Nephron progenitor cell (in vitro differentiated cells): Measurements from ENCODE around the gene PDE4B.
"Not testable (repeated sequence)": the region's sequence is repeated elsewhere in the genome, so short reads cannot be mapped to it uniquely, and the experiment has no call there.

Source experiments
- DNase-seq: peaks from one replicate; pipeline ENCODE4 v3.0.0; 2021
- H3K27ac Mint-ChIP-seq: 2 replicates; pipeline ENCODE4 v1.8.0; 2021; ENCODE audit warnings: mild to moderate bottlenecking, moderate library complexity, mixed read lengths
- H3K27me3 Mint-ChIP-seq: 2 replicates; pipeline ENCODE4 v1.8.0; 2021; ENCODE audit warnings: mild to moderate bottlenecking, low read depth, mixed read lengths; ENCODE audit not compliant: poor library complexity
- H3K36me3 Mint-ChIP-seq: 2 replicates; pipeline ENCODE4 v1.8.0; 2021; ENCODE audit warnings: low read depth, mixed read lengths
- H3K4me1 Mint-ChIP-seq: 2 replicates; pipeline ENCODE4 v1.8.0; 2021; ENCODE audit warnings: mixed read lengths
- H3K4me3 Mint-ChIP-seq: 2 replicates; pipeline ENCODE4 v1.8.0; 2021; ENCODE audit warnings: mild to moderate bottlenecking, moderate library complexity, mixed read lengths
- H3K9me3 Mint-ChIP-seq: 2 replicates; pipeline ENCODE4 v1.8.0; 2021; ENCODE audit warnings: mild to moderate bottlenecking, moderate library complexity, mixed read lengths
- CTCF ChIP-seq: fragments of 200-600 bp; sonication (generic); IDR thresholded peaks from 2 replicates; pipeline ENCODE4 v1.5.0; 2021; ENCODE audit warnings: antibody characterized with exemption

The PDE4B gene

GRCh38 chr1:66055092-66055491 is 262.4 kb downstream of the PDE4B start:
- TF ChIP-seq CTCF = no peak
- H3K36me3 Mint-ChIP-seq = no peaks in the 10 kb centered on the region
- DNase-seq = no peak
- H3K27ac Mint-ChIP-seq = no peak overlapping the region
- H3K4me3 Mint-ChIP-seq = no peak overlapping the region
- H3K4me1 Mint-ChIP-seq = no peaks in the 10 kb centered on the region
- H3K27me3 Mint-ChIP-seq = peaks cover 7% of the 10 kb centered on the region
- H3K9me3 Mint-ChIP-seq = peaks cover 27% of the 10 kb centered on the region

GRCh38 chr1:66057448-66057847 is 264.8 kb downstream of the PDE4B start:
- not testable (repeated sequence) for H3K36me3 Mint-ChIP-seq, DNase-seq, H3K27ac Mint-ChIP-seq, H3K27me3 Mint-ChIP-seq, H3K4me3 Mint-ChIP-seq, H3K4me1 Mint-ChIP-seq
- peaks cover 27% of the 10 kb centered on the region for H3K9me3 Mint-ChIP-seq

- no peak for TF ChIP-seq CTCF
- no peaks in the 10 kb centered on the region for H3K36me3 Mint-ChIP-seq
- H3K4me3 Mint-ChIP-seq = no peak overlapping the region
- no peaks in the 10 kb centered on the region for H3K4me1 Mint-ChIP-seq
- no peak overlapping the region for H3K27ac Mint-ChIP-seq
- DNase-seq = no peak
- H3K27me3 Mint-ChIP-seq = peaks cover 6% of the 10 kb centered on the region
- peaks cover 27% of the 10 kb centered on the region for H3K9me3 Mint-ChIP-seq
These were observed 265.9 kb downstream of the PDE4B start for GRCh38 chr1:66058558-66058957.

GRCh38 chr1:66067219-66067618 is 274.5 kb downstream of the PDE4B start:
- H3K27me3 Mint-ChIP-seq, DNase-seq, H3K4me1 Mint-ChIP-seq, H3K4me3 Mint-ChIP-seq, H3K9me3 Mint-ChIP-seq, H3K36me3 Mint-ChIP-seq: not testable (repeated sequence)
- H3K27ac Mint-ChIP-seq = peak overlapping the region; percentile 63

DNA sequence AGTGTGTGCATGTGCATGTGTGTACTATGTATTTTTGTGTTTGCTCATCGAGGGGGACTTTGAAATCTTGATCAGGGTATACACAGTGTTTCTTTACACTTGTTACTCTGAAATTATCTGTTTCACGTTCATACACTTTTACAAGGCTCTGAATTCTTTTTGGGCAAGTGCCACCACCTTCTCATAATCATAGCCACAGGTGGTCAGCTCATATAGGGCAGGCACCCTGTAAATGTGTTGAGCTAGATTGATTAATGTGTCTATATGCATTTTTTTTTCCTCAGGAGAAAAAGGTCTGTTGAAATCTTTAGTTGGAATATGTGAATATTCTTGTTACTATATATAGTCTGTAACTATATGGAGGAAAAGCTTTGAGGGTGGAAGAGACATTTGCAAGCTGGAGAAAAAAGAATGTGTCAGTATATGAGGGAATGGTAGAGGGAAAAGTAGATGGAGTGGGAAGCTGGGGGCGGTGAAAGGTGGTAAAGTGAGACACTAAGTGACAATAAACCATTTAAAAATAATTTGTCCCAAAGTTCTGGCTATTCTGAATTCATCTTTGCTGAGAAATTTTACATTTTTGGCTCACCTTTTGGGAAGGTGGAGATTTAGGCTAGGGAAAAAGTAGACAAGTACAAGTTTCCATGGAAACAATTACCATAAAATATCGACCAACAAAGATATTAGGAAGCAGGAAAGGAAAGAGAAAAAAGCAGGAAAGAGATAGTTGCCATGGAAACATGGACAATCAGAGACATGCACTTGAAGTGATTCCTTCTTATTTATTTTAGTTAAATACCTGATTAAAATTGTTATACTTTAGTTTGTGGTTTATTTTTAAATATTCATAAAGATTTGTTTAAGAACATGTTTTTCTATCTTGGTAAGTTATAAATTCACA is 277.5 kb downstream of the PDE4B start:
- no peak overlapping the region for H3K4me3 Mint-ChIP-seq
- no peaks in the 10 kb centered on the region for H3K36me3 Mint-ChIP-seq
- no peaks in the 10 kb centered on the region for H3K9me3 Mint-ChIP-seq
- no peaks in the 10 kb centered on the region for H3K4me1 Mint-ChIP-seq
- H3K27me3 Mint-ChIP-seq = peaks cover 4% of the 10 kb centered on the region
- DNase-seq = no peak
- no peak for TF ChIP-seq CTCF
- H3K27ac Mint-ChIP-seq = no peak overlapping the region

DNA sequence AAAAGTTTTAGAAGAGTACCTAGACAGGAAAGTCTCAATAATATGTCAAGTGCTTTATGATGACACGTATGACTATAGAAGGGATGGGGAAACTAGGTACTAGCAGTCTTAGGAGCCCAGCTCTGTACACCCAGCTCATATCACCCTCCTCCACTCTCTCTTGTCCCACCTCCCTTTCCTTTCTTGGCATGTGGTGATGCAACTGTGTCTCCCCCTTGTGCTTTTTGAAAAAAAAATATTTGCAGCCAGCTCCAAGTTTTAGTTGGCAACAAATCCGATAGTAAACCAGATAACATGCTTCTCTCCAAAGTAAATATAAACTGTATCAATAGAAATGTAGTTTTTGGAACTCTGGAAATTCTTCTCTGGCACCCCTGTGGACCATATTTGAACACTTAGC is 280.7 kb downstream of the PDE4B start:
- Mint-ChIP-seq H3K4me1 (no peaks in the 10 kb centered on the region), H3K9me3 (no peaks in the 10 kb centered on the region), H3K36me3 (no peaks in the 10 kb centered on the region), H3K27ac (no peak overlapping the region), H3K27me3 (peaks cover 4% of the 10 kb centered on the region), H3K4me3 (no peak overlapping the region)
- TF ChIP-seq CTCF = no peak
- no peak for DNase-seq

- TF ChIP-seq CTCF = no peak
- H3K4me1 Mint-ChIP-seq = no peaks in the 10 kb centered on the region
- no peak for DNase-seq
- H3K4me3 Mint-ChIP-seq = no peak overlapping the region
- no peaks in the 10 kb centered on the region for H3K9me3 Mint-ChIP-seq
- H3K27me3 Mint-ChIP-seq = peaks cover 4% of the 10 kb centered on the region
- no peaks in the 10 kb centered on the region for H3K36me3 Mint-ChIP-seq
- H3K27ac Mint-ChIP-seq = no peak overlapping the region
These were observed 281.5 kb downstream of the PDE4B start for GRCh38 chr1:66074147-66074546.
